22Rv1 (cell line): ENCODE measurements around the gene POP4.

Source experiments
- H3K27ac ChIP-seq: fragments of 450-650 bp; 2 replicates; pipeline ENCODE4 v1.5.1; 2017
- ZFX ChIP-seq: fragments of 450-650 bp; IDR thresholded peaks from 2 replicates; pipeline ENCODE4 v1.6.1; 2017; ENCODE audit warnings: antibody characterized with exemption, borderline replicate concordance
- TF ChIP-seq, protein P1 (sequence below): fragments of 450-650 bp; IDR thresholded peaks from 2 replicates; pipeline ENCODE4 v1.5.1; 2017; ENCODE audit warnings: mild to moderate bottlenecking

POP4 gene

DNA sequence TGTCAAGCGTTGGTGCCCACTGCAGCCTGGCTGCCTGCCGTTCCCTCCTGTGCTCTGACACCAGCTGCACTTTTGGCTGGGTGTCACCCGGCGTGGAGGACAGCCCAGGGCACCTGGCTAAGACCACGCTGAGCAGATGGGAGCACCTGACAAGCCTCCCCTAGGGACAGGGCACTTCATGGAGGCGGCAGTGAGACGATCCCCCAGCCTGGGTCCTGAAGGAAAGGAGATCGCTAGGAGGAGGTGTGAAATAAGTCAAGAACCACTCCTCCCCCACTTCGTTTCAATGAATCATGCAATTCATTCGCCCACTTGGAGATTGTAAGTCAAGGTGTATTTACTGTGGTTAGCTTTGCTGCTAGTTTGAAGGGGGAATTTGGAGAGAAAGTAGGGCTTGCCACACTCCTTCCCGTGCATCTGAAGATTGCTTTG lies 41.5 kb upstream of the POP4 start:
- TF ChIP-seq ZFX: no peak
- TF ChIP-seq, protein P1, sequence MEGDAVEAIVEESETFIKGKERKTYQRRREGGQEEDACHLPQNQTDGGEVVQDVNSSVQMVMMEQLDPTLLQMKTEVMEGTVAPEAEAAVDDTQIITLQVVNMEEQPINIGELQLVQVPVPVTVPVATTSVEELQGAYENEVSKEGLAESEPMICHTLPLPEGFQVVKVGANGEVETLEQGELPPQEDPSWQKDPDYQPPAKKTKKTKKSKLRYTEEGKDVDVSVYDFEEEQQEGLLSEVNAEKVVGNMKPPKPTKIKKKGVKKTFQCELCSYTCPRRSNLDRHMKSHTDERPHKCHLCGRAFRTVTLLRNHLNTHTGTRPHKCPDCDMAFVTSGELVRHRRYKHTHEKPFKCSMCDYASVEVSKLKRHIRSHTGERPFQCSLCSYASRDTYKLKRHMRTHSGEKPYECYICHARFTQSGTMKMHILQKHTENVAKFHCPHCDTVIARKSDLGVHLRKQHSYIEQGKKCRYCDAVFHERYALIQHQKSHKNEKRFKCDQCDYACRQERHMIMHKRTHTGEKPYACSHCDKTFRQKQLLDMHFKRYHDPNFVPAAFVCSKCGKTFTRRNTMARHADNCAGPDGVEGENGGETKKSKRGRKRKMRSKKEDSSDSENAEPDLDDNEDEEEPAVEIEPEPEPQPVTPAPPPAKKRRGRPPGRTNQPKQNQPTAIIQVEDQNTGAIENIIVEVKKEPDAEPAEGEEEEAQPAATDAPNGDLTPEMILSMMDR: no peak

DNA sequence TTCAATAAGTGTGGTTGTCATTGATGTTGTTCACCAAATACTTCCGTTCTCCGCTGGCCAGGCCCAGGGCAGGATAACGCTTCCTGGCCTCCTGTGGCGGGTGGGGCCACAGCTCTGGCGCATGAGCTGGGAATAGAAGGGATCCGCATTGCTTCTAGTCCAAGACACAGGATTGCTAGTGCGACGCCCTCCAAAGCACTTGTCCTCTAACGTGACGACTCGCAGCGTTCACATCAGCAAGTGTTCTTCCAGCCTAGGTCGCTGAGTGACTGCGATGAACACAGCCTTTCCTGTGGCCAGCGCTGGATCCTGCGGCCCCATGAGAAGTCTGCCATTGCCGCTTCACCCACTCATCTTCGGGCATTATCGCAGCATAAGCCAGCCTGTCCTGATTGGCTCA lies 40.9 kb upstream of the POP4 start:
- TF ChIP-seq, protein P1: no peak
- TF ChIP-seq ZFX: no peak
- no peak overlapping the region for H3K27ac ChIP-seq

More for the DNA sequence above, 41.5 kb upstream of the POP4 start:
- no peak overlapping the region for H3K27ac ChIP-seq

DNA sequence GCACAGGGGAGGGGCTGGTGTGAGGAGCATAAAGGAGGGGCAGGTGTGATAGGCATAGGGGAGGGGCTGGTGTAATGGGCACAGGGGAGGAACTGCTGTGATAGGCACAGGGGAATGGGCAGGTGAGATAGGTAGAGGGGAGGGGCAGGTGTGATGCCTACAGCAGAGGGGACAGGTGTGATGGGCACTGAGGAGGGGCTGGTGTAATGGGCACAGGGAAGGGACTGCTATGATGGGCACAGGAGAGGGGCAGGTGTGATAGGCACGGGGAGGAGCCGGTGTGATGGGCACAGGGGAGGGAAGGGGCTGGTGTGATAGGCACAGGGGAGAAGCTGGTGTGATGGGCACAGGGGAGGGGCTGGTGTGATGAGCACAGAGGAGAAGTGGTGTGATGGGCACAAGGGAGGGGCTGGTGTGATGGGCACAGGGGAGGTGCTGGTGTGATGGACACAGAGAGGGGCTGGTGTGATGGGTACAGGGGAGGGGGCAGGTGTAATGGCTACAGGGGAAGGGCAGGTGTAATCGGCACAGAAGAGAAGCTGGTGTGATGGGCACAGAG lies 39.5 kb upstream of the POP4 start:
- H3K27ac ChIP-seq: no peak overlapping the region
- TF ChIP-seq, protein P1: no peak
- no peak for TF ChIP-seq ZFX

DNA sequence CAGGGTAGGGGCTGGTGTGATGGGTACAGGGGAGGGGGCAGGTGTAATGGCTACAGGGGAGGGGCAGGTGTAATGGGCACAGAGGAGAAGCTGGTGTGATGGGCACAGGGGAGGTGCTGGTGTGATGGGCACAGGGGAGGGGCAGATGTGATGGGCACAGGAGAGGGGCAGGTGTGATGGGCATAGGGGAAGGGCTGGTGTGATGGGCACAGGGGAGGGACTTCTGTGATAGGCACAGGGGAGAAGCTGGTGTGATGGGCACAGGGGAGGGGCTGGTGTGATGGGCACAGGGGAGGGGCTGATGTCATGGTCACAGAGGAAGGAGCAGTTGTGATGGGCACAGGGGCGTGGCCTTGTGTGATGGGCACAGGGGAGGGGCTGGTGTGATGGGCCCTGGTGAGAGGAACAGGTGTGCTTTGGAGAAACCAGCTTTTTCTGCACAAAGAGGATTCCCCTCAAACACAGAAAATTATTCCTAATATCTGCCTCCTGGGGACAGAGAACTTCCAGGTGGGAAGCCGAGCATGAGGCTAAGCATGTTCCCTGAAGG lies 38.6 kb upstream of the POP4 start:
- TF ChIP-seq ZFX: no peak
- TF ChIP-seq, protein P1: no peak
- H3K27ac ChIP-seq: no peak overlapping the region

DNA sequence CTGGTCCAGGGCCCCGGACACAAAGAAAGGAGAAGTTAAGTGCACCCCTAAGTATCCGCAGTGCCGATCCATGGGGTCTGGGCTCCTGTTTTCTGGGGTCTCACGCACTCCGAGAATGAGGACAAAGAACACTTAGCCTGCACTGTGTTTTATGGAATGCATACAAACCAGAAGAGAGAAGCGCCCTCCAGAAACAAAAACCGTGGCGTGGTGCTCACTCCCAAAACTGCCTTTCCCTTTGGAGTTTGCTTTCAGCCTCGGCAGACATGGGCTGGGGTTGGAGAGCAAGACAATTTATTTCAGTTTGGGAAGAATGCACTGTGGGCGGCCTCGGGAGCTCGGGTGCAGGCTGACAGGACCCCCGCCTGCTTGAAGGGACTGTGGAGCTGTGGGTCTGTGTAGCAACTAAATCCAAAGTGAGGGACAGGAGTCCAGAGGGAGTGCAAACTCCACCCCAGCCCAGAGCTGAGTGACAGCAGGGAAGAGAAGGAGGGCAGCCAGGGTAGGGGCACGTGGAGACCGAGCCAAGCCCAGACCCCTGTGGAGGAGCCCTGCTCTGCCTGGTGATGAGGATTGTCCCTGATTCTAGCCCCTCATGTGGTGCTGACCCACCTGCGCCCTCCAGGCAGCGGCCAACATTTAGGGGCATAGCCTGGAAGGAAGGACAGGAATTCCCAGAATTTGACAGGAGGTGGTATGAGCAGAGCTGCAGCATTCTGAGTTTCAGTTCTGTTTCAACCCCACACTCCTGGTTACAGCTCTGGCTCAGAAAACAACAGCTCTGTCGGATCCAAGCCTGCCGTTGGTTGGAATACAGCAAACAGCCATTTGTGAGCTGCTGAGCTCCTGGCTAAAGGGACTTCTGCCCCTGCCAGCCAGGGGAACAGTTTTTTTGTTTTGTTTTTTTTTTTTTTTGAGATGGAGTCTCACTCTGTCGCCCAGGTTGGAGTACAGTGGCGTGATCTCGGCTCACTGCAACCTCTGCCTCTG lies 37.8 kb upstream of the POP4 start:
- TF ChIP-seq ZFX: no peak
- TF ChIP-seq, protein P1: no peak
- no peak overlapping the region for H3K27ac ChIP-seq

DNA sequence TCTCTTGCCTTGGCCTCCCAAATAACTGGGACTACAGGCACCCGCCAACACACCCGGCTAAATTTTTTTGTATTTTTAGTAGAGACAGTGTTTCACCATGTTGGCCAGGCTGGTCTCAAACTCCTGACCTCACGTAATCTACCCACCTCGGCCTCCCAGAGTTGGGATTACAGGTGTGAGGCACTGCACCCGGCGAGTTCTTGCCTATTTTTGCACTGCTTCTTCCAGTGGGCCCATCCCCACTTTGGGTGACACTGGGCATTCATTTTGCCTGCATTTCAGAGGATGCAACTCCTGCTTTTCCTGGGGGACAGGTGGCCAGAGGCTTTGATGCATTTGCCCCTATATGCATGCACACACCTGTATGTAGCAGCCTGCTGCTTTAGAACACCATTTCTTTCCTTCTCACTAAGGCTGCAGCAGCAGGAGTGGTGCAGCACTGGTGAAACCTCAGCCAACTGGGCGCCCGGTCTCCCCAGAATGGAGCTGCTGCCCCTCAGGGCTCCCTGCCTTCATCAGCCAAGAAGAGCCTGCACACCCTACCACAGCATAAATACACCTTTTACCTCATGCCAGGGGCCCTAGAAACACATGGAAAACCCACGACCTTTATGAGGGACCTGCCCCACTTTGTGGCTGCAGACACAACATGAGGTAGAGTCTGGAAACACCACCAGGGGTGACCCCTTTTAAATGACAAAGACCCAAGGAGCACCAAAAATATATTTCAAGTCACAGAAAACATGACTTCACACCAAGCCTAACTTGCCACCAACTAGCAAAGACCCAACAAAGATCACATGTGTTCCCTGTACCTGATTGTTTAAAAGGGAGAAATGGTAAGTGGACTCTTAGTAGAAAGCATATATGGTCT lies 36.8 kb upstream of the POP4 start:
- TF ChIP-seq ZFX: no peak
- TF ChIP-seq, protein P1: no peak
- no peak overlapping the region for H3K27ac ChIP-seq
